Muscle of back (tissue), 11 donors: Measurements from ENCODE around the gene GPR21. TPM values are rescaled to one million over a fixed set of nuclear protein-coding genes. Genes with fewer than 3 reads are reported as not detected.

Source experiments
- DNase-seq, 3 donors: peaks; one replicate each; pipeline versions ENCODE4 v3.0.0 to v3.0.0-alpha.2; 2013
- polyA plus RNA-seq, 10 donors: library from polyadenylated mRNA; unstranded; fragments of 120-200 nt; gene quantifications; one replicate each; pipeline ENCODE4 v1.2.1, GENCODE V29; 2013; ENCODE audit not compliant: insufficient read length in 10 of 10

Gene GPR21
- polyA plus RNA-seq, 10 donors = 0.20 to 0.48 (median 0.37) TPM; not detected in 5

DNA sequence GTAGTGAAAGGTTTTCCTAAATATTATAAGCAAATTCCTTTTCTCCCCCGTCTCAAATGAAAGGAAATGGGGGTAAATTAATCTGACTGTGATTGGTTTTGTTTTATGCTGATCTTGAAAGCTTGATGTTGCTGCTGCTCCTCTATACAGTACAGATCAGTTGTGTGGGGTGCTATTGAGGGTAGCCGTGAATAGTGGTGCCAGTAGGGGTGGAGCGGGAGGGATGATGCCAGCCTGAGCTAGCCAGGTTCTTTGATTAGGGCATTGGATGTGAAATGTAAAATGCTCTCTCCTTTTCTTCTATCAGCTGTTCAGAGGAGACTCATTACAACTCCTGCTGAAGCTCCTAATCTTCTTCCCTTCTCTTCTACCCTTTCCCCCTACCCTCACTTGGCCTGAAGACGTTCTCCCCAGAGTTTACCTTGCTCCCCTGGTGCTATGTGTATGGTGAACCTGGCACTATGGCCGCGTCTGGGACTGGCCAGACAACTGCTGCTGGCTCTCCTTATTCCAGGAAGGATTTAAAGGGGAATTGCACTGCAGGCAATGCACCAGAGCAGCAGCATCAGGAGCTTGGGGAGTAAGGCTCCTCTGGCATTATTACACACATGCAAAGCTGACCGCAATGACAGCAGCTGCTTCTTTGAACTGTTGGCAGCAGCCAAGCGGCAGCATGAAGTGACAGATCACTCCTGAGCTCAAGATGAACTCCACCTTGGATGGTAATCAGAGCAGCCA is 566 bp downstream of the GPR21 start:
- DNase-seq = peak in 2 of 3 donors; percentile 25 to 28

DNA sequence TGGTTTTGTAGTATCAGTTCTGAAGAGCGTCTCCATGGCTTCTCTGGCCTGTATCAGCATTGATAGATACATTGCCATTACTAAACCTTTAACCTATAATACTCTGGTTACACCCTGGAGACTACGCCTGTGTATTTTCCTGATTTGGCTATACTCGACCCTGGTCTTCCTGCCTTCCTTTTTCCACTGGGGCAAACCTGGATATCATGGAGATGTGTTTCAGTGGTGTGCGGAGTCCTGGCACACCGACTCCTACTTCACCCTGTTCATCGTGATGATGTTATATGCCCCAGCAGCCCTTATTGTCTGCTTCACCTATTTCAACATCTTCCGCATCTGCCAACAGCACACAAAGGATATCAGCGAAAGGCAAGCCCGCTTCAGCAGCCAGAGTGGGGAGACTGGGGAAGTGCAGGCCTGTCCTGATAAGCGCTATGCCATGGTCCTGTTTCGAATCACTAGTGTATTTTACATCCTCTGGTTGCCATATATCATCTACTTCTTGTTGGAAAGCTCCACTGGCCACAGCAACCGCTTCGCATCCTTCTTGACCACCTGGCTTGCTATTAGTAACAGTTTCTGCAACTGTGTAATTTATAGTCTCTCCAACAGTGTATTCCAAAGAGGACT is 1.5 kb downstream of the GPR21 start:
- DNase-seq = no peak

DNA sequence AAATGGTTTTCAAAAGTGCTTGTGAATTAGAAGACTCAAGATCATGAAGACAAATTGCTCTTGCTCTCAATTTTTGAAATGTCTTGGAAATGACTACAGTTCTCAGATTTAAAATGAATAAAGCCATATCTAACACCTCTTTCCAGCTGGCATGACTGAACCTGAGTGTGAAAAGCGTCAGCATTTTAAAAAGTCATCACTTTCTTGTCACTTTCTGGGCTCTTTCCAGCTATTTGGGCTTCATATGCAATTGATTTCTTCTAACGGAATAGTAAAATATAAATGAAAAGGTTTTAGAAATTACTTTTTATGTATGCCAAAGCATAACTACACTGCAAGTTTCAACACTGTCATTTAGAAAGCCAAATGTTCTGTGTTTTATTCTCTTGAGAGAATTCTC is 2.3 kb downstream of the GPR21 start:
- DNase-seq = peak in 1 of 3 donors; percentile 29

DNA sequence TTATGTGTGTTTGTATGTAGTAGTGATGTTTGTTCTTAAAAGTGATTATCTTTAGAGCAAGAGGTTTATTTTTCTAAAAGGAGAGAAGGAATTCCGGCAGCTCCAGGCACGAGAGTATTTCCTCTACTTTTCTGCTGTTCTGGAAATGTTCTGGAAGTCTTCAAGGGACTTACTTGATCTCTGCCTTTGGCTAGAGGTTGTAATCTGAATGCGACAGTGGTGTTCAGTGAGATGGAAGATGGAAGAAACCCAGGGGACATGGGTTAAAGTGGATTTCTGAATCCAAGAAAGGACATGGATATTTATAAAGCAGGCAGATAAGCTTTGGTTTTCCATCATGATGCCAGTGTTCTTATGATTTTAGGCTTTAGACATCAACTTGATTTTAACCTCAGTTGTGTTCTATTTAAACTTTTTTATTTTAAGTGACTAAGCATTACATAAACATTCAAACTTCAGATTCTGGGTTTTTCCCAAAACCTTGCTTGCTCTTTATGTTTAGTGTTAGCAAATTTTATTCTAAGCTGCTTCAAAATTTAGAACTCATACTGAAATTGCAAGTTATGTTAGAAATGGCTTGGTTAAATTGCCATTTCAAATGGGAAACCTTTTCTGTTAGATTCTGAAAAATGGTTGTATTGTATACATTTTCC is 3.6 kb downstream of the GPR21 start:
- peak in 1 of 3 donors; percentile 42 for DNase-seq

DNA sequence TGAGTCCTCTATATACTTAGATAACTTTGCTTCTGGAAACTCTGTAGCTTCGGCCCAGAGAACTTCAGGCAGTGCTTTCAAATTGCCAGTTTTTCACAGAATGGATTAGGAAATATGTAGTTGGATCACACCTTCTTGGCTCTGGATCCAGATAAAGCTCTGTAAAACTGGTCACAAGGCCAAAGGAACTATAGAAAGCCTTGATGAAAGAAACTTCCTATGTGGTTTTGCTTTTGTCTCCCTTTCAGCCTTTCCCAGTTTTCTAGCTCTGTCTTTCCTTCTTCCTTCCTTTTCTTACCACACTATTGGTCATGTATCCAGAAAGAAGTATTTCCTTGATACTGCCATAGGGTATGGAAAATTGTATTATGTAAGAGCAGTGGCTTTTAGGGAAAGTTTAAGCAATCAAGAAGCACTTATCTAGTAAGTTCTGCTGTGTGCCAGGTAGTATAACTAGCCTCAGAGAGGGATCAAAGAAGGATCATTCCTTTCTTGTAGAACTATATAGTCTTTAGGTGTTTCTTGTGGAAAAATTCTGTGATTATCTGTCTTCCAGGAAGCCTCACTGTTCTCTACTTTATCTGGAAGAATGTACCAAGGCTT is 6.3 kb downstream of the GPR21 start:
- DNase-seq = no peak

DNA sequence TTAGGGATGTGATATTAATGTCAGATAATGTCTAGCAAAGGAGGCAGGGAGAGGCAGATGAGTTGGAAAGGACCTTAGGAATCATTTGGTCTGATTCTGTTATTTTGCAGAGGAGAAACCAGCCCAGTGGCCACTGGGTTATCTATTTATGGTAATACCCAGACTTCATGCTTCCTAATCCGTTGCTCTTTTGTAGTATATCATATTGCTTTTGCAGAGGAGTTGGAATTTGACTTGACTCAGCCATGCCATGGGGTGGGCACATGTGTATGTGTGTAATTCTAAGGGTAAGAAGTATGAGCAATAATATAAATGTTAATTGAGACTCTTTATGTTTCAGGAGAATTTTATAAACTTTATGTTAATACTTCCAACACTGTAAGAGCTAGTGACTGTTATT is 7.3 kb downstream of the GPR21 start:
- DNase-seq = no peak

DNA sequence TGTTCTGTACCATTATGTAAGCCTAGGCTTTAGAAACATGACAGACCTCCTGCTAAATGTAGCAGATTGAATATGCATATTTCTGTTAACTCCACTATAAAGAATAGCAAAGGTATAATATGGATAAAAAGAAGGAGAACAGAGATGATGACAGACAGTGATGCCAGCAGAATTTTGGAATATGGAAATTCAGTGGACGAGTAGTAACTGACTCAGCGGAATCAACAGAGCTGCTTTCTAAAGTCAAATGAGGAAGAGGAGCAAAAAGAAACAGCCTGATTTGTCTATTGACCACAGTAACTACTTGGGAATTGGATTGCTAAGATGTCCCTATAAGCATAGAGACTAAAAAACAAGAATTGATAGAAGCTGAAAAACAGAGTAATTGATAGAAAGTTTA is 8.0 kb downstream of the GPR21 start:
- no peak for DNase-seq

DNA sequence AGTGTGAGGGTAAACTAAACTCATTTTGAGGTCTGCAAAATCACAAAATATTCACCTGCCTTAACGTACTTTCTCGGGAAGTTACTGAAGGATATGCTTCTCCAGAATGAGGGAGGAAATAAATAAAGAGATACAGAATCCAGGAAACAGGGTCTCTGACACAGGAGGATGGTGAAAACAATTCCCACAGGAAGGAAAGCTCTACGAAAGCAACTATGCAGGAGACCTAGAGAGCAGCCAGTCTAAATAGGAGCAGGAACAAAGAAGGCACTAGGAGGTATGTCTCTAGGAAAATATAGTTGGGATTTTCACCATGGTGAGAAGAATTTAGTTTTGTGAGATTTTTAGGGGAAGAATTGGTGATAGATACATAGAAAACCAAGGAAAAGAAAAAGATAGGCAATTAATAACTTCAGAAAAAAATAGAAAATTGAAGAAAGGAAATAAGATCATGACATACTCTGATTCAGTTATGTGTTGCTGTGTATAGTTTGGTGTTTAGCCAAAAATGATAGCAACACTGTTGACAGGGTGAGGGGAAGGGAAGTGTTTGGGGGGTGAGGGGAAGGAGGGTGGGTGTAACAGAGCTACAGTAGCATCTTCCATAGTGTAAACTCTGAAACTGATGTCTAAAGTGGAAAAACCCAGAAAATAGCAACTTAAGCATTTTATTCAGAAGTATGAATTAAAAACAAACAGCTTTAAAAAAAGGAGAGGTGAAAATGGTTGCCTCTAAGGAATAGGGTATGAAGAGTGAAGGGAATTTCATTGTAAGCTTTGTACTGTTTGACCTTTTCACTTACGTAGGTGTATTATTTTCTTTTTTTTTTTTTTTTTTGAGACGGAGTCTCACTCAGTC is 9.8 kb downstream of the GPR21 start:
- DNase-seq = no peak

DNA sequence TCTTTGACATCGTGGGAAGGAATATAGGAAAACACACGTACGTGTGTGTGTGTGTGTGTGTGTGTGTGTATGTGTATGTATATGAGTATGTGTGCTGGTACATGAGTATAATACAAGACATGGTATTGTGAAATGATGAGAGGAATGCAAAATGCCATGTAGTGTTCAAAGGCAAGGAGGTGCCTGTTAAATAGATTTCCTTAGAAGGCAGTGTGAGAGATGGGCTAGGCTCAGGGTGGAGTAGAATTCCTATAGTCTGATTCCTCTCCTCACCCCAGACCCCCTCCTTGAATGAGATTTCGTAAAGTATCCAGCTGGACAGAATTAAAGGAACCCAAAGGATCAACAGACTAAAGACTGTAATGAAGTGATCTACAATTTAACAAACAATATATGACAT is 11.1 kb downstream of the GPR21 start:
- DNase-seq = peak in 1 of 3 donors; percentile 78

DNA sequence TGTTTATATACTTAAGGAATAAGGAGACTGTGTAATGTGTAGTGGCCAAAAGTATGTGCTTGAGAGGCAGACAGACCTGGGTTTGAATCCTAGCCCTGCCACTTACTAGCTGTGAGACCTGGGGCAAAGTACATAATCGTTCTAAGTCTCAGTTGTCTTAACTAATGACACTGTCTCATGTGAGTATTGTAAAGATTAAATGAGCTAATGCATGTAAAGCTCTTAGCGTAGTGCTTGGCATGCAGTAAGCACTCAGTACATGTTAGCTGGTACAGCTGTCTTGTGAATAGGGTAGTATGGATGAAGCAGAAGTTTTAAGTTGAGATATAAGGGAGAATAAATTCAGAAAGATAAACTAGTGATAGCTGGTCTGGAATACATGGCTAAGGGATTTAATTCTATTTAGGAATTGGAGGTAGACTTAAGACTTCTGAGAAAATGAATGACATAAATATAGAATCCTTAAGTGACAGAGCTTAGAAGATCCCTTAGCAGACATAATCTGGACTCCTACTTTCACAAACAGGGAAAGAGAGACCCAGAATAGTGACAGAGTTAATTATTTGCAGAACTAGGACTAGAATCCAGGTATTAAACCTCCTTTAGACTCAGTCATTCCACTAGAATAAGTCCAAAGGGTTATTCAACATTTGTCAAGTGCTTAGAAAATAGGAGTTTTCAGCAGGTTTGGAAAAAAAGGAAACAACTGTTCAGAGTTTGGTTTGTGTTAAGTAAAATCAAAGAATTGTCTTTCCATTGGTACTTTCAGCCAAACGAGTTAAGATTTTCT is 13.1 kb downstream of the GPR21 start:
- no peak for DNase-seq

DNA sequence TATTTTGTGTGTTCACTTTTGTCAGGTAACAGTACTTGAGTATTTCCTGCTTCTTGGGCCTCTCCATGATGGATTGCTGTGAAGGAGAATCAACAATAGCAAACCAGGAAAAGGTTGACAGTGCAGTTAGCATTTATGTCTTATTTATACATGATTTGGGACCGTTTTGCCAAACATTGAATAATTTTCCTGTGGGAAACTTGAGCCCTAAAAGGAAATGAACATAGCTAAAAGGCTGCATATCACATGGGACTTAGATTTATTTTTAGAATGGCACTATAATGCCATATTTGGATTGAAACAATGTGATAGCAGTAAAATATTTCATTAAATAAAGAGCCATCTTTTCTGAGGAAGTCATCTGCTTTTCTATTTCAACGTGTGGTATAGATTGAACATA is 15.3 kb downstream of the GPR21 start:
- DNase-seq = peak in 1 of 3 donors; percentile 31

DNA sequence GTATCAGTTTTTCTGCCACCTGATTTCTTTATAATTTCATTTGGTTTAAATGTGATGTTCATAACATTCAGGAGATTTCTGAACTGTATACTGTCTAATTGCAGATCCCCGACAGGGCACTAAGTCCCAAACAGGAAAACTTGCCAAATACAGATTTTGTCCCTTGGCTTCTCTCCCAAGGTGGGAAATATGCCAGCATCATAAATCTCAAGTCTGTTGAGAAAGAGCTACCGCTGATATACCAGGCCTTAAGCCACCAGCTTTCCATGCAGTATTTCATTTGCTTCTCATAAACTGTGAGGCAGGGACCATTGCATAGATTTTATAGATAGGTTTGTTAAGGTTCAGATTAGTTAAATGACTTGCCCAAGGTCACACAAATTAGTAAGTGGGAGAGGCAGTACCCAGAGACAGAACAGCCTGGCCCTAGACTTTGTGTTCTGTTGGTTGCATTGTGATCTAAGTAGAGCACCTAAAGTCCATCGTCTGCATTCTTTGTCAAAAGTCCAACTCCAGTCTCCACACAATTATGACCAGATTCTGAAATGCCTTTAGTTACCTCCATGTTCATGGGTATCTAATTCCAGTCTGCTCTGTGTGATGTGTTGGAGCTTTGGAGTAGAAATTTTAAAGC is 16.2 kb downstream of the GPR21 start:
- no peak for DNase-seq

DNA sequence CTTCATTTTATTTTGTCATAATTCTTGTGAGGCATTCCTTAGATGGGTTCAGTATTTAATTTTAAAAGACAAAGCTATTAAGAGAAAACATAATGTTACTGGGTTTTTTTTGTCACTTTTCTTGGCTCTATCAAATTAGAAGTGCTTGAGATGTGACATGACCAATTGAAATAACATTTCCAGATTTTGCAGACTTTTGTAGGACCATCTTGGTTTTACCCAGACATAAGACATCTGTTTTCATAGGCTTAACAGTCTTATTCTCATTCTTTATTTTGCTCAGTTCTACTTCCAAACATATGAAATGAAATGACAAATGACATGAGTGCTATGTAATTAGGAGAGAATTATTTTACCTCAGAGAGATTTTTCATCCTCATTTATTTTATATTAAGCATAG is 19.6 kb downstream of the GPR21 start:
- DNase-seq = no peak

DNA sequence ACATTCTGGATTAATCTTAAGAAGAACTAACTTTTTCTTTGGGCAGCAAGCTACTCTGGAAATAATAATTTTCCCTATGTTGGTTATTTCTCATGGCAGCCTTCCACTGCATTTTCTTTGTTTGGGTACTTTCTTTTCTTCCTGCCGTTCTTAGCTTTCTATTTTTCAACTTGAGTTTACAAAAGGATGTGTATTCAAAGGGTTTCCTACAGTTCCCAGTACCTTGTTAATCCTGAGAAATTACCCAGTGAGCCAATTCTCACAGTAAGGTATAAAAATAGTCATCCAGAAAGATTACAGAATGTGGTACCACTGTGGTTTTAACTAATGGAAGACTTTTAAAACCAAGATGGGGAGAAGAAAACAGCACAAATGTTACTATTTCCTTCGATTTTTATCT is 20.2 kb downstream of the GPR21 start:
- DNase-seq = no peak

DNA sequence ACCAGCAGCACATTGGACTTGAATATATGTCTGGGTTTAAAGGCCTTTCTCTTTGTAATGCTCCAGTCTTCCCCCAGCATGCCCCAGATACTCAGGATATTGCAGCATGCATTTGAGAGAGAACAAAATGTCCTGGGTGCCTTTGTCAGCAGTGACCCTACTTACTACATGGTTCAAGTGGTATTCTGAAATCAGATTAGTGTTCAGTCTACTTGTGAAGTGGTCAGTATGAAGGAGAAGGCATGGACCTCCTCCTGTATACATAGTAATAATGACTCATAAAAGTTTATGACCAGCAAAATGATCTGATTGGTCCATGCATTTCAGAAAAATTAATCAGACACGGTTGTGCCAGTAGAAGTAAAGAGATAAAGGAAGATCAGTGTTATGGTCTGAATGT is 25.4 kb downstream of the GPR21 start:
- no peak for DNase-seq

DNA sequence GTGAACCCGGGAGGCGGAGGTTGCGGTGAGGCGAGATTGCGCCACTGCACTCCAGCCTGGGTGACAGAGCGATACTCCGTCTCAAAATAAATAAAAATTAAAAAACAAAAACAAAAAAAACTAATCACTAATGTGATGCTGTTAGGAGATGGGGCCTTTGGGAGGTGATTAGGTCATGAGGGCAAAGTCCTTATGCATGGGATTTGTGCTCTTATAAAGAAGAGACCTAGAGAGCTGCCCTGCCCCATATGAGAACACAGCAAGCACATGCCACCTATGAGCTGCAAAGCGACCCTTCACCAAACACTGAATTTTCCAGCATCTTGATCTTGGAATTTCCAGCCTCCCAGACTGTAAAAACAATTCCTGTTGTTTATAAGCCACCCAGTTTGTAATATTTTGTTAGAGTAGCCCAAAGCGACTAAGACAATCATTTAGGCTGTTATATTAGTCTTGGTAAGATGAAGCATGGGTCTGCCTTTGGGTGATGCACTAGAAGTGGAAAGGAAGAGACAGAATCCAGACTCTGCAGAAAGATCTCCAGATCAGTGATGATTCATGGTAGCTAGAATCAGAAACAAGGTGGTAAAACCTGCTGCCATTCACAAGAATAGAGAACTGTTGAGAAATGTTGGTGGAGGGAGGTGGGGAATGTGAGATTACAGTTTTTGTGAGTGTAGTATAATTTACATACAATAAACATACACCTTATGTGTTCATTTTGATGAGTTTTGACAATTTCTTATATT is 26.2 kb downstream of the GPR21 start:
- no peak for DNase-seq

DNA sequence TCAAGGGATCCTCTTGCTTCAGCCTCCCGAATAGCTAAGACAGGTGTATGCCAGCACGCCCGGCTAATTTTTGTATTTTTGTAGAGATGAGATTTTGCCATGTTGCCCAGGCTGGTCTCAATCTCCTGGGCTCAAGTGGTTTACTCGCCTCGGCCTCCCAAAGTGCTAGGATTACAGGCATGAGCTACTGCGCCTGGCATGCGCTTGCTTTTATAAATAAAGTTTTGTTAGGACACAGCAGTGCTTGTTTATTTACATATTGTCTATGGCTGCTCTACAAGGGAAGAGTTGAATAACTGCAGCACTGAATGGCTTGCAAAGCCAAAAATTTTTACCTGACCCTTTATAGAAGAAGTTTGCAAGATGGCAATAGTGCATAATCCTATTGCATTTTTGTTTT is 27.7 kb downstream of the GPR21 start:
- DNase-seq = no peak

DNA sequence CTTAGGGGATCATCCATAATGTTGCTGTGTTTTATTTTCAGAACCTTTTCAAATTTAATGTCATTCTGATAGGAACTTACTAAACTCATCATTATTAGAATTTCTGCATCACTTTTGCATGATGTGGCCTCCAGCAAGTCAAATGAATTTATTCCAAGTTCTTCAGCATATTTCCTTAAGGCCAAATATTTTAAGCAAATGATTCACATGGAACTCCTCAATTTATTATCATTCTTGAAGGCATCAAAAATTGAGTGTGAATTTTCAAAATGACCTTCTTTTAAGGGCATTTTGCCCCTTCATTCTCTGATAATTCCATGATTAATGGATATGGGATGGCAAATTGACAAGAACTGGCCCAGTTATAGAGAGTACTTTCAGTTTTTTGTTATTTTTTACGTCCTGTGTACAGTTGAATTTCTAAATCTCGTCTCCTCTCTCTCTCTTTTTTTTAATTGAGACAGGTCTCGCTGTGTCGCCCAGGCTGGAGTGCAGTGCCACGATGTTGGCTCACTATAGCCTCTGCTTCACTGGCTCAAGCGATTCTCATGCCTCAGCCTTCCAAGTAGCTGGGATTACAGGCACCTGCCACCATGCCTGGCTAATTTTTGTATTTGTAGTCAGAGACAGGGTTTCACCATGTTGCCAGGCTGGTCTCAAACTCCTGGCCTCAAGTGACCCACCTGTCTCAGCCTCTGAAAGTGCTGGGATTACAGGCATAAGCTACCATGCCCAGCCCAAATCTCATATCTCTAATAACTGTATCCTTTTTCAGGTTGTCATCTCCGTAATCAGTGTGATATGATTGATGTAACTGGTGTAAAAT is 29.1 kb downstream of the GPR21 start:
- DNase-seq = no peak

DNA sequence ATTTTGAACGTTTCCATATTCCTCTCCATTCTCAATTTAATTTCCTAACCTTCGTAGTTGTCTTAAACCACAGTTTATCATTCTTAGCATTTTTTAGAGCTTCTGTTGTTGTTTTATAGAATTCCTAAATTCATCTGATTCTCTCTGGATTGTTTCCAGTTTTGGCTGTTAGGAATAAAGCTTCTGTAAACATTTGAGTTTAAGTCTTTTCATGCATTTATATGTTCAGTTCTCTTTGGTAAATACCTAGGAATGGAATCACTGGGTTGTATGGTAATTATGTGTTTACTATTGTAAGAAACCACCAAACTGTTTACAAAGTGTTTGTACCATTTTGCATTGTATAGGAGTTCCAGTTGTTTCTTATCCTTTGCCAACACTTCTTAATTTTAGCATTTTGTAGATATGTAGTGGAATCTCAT is 29.7 kb downstream of the GPR21 start:
- DNase-seq = peak in 1 of 3 donors; percentile 53
